HCEC 1CT (cell line): ENCODE results near the gene USP54.
"Not testable (repeated sequence)": the region's sequence is repeated elsewhere in the genome, so short reads cannot be mapped to it uniquely, and the experiment has no call there.

Source experiments
- DNase-seq: peaks from one replicate; pipeline ENCODE4 v3.0.0-alpha.2; 2017

The USP54 gene

GRCh38 chr10:73590881-73591799 is at the start of gene USP54:
Gene USP54, minus strand, starts transcription at chr10:73591342. Its CDS starts 15,684 bp downstream, at chr10:73575658.
- DNase-seq = peak; percentile 76

- no peak for DNase-seq
Observed at GRCh38 chr10:73639286-73639685, 48.1 kb upstream of the USP54 start.

GRCh38 chr10:73635781-73636180 is 44.6 kb upstream of the USP54 start:
- DNase-seq = no peak

- no peak for DNase-seq
Observed at GRCh38 chr10:73634421-73634820, 43.3 kb upstream of the USP54 start.

- no peak for DNase-seq
Observed at GRCh38 chr10:73629165-73629564, 38.0 kb upstream of the USP54 start.

- DNase-seq = no peak
Observed at GRCh38 chr10:73628405-73628804, 37.3 kb upstream of the USP54 start.

GRCh38 chr10:73627300-73627699 is 36.2 kb upstream of the USP54 start:
- DNase-seq = no peak

GRCh38 chr10:73625884-73626752 is 35.0 kb upstream of the USP54 start:
- peak; percentile 98 for DNase-seq

GRCh38 chr10:73625004-73625883 is 34.1 kb upstream of the USP54 start:
- peak; percentile 20 for DNase-seq

- DNase-seq = no peak
Observed at GRCh38 chr10:73623056-73623455, 31.9 kb upstream of the USP54 start.

- DNase-seq = not testable (repeated sequence)
Observed at GRCh38 chr10:73620974-73621373, 29.8 kb upstream of the USP54 start.

- DNase-seq = not testable (repeated sequence)
Observed at GRCh38 chr10:73617143-73617542, 26.0 kb upstream of the USP54 start.

GRCh38 chr10:73614720-73615119 is 23.6 kb upstream of the USP54 start:
- no peak for DNase-seq

- DNase-seq = no peak
Observed at GRCh38 chr10:73609116-73609515, 18.0 kb upstream of the USP54 start.

- DNase-seq = peak; percentile 3
Observed at GRCh38 chr10:73601486-73601921, 10.4 kb upstream of the USP54 start.

GRCh38 chr10:73597346-73597745 is 6.2 kb upstream of the USP54 start:
- DNase-seq = peak; percentile 49

- no peak for DNase-seq
Observed at GRCh38 chr10:73593812-73594211, 2.7 kb upstream of the USP54 start.

- DNase-seq = no peak
Observed at GRCh38 chr10:73593110-73593509, 2.0 kb upstream of the USP54 start.

- peak; percentile 62 for DNase-seq
Observed at GRCh38 chr10:73591935-73592699, 975 bp upstream of the USP54 start.

- peak; percentile 50 for DNase-seq
Observed at GRCh38 chr10:73589563-73590126, 1.5 kb downstream of the USP54 start.

GRCh38 chr10:73588656-73589055 is 2.5 kb downstream of the USP54 start:
- peak; percentile 44 for DNase-seq
